HEK293 (cell line): ENCODE results near the gene LHFPL6.
A peak's percentile ranks its signal among the peaks of the same experiment; 100 is the strongest.

ENCODE experiments used
- CTCF ChIA-PET: fragments of 350-600 bp; formaldehyde crosslinking; extraction: SDS; loops from one replicate; lab custom pipeline; 2021; ENCODE audit warnings: antibody characterized with exemption; lab: Yijun Ruan, JAX
- POLR2A ChIA-PET: fragments of 300-600 bp; formaldehyde crosslinking; extraction: SDS; loops from one replicate; lab custom pipeline; 2020; ENCODE audit warnings: antibody characterized with exemption, inconsistent platforms; lab: Yijun Ruan, JAX
- H3K27ac ChIP-seq: fragments of 200-500 bp; sonication (Bioruptor generic); 2 replicates; pipeline ENCODE4 v1.5.1; 2014; ENCODE audit warnings: low read depth, low read length, control low read depth, inconsistent platforms; ENCODE audit errors: extremely low read depth
- H3K36me3 ChIP-seq, 2 experiments: fragments of 200-500 bp in 1 of 2; sonication (Bioruptor generic) in 1 of 2; 1 replicate in 1 of 2; 2 replicates in 1 of 2; pipeline ENCODE4 v1.5.1; 2014 to 2017; ENCODE audit warnings: inconsistent platforms in 2 of 2, low read length in 2 of 2; ENCODE audit not compliant: control insufficient read depth in 2 of 2, insufficient read depth in 1 of 2
- H3K4me1 ChIP-seq: fragments of 200-500 bp; sonication (Bioruptor generic); 2 replicates; pipeline ENCODE4 v1.5.1; 2014; ENCODE audit warnings: mild to moderate bottlenecking, low read length, inconsistent platforms; ENCODE audit not compliant: control insufficient read depth, insufficient read depth
- H3K4me3 ChIP-seq: 2 replicates; pipeline ENCODE4 v1.5.1; 2011; ENCODE audit warnings: low read depth, mild to moderate bottlenecking, control low read depth, low read length, moderate library complexity
- H3K9me3 ChIP-seq: fragments of 200-500 bp; sonication (Bioruptor generic); 2 replicates; pipeline ENCODE4 v1.5.1; 2014; ENCODE audit warnings: low read depth, low read length, inconsistent platforms; ENCODE audit not compliant: control insufficient read depth, insufficient read depth
- FEZF1 ChIP-seq: fragments of 450-650 bp; formaldehyde crosslinking; IDR thresholded peaks from 2 replicates; pipeline ENCODE4 v1.5.1; 2016; ENCODE audit warnings: missing biosample characterization, missing genetic modification characterization
- GLI2 ChIP-seq: fragments of 450-650 bp; formaldehyde crosslinking; IDR thresholded peaks from 2 replicates; pipeline ENCODE4; 2017; ENCODE audit warnings: missing biosample characterization, missing genetic modification characterization, low read depth, borderline replicate concordance
- HOXC10 ChIP-seq: sonication (generic); formaldehyde crosslinking; IDR thresholded peaks from 2 replicates; pipeline ENCODE4 v1.8.1; 2023; ENCODE audit warnings: mild to moderate bottlenecking, missing genetic modification reagents
- PRDM6 ChIP-seq: fragments of 450-650 bp; formaldehyde crosslinking; IDR thresholded peaks from 2 replicates; pipeline ENCODE4 v1.5.1; 2017; ENCODE audit warnings: missing biosample characterization, missing genetic modification characterization
- YY2 ChIP-seq: fragments of 450-650 bp; formaldehyde crosslinking; IDR thresholded peaks from 2 replicates; pipeline ENCODE4 v1.5.1; 2016; ENCODE audit warnings: missing biosample characterization, missing genetic modification characterization
- ZNF10 ChIP-seq: fragments of 450-650 bp; formaldehyde crosslinking; IDR thresholded peaks from 2 replicates; pipeline ENCODE4 v1.5.1; 2017; ENCODE audit warnings: missing biosample characterization, missing genetic modification characterization
- ZNF133 ChIP-seq: fragments of 450-650 bp; formaldehyde crosslinking; IDR thresholded peaks from 2 replicates; pipeline ENCODE4 v1.5.1; 2016; ENCODE audit warnings: missing biosample characterization, missing genetic modification characterization
- ZNF140 ChIP-seq: fragments of 450-650 bp; formaldehyde crosslinking; IDR thresholded peaks from 2 replicates; pipeline ENCODE4 v1.5.1; 2016; ENCODE audit warnings: missing biosample characterization, missing genetic modification characterization
- ZNF214 ChIP-seq: fragments of 450-650 bp; formaldehyde crosslinking; IDR thresholded peaks from 2 replicates; pipeline ENCODE4 v1.5.1; 2017; ENCODE audit warnings: missing biosample characterization, mild to moderate bottlenecking, missing genetic modification characterization, borderline replicate concordance
- ZNF292 ChIP-seq: fragments of 450-650 bp; formaldehyde crosslinking; IDR thresholded peaks from 2 replicates; pipeline ENCODE4 v1.5.1; 2016; ENCODE audit warnings: low read depth, missing biosample characterization, missing genetic modification characterization, borderline replicate concordance
- ZNF324 ChIP-seq: fragments of 450-650 bp; formaldehyde crosslinking; IDR thresholded peaks from 2 replicates; pipeline ENCODE4 v1.5.1; 2016; ENCODE audit warnings: missing biosample characterization, missing genetic modification characterization
- ZNF366 ChIP-seq: fragments of 450-650 bp; formaldehyde crosslinking; conservative IDR thresholded peaks from 2 replicates; pipeline ENCODE4 v1.5.1; 2016; ENCODE audit warnings: missing biosample characterization, missing genetic modification characterization
- ZNF416 ChIP-seq: fragments of 450-650 bp; formaldehyde crosslinking; IDR thresholded peaks from 2 replicates; pipeline ENCODE4 v1.5.1; 2016; ENCODE audit warnings: missing biosample characterization, missing genetic modification characterization
- ZNF501 ChIP-seq: fragments of 450-650 bp; formaldehyde crosslinking; IDR thresholded peaks from 2 replicates; pipeline ENCODE4 v1.5.1; 2016; ENCODE audit warnings: missing biosample characterization, missing genetic modification characterization
- ZNF600 ChIP-seq: fragments of 450-650 bp; formaldehyde crosslinking; IDR thresholded peaks from 2 replicates; pipeline ENCODE4 v1.5.1; 2016; ENCODE audit warnings: missing biosample characterization, missing genetic modification characterization
- ZNF610 ChIP-seq: fragments of 450-650 bp; formaldehyde crosslinking; IDR thresholded peaks from 2 replicates; pipeline ENCODE4 v1.5.1; 2016; ENCODE audit warnings: missing biosample characterization, missing genetic modification characterization, borderline replicate concordance
- ZNF707 ChIP-seq: fragments of 450-650 bp; formaldehyde crosslinking; IDR thresholded peaks from 2 replicates; pipeline ENCODE4 v1.5.1; 2016; ENCODE audit warnings: missing biosample characterization, missing genetic modification characterization
- ZNF843 ChIP-seq: fragments of 450-650 bp; formaldehyde crosslinking; IDR thresholded peaks from 2 replicates; pipeline ENCODE4 v1.5.1; 2016; ENCODE audit warnings: missing biosample characterization, missing genetic modification characterization
- TF ChIP-seq, protein P1 (sequence below): fragments of 450-650 bp; formaldehyde crosslinking; IDR thresholded peaks from 2 replicates; pipeline ENCODE4 v1.5.1; 2016; ENCODE audit warnings: missing biosample characterization, missing genetic modification characterization
- TF ChIP-seq, protein P2 (sequence below): fragments of 450-650 bp; formaldehyde crosslinking; IDR thresholded peaks from 2 replicates; pipeline ENCODE4 v1.5.1; 2016; ENCODE audit warnings: missing biosample characterization, missing genetic modification characterization
- TF ChIP-seq, protein P3 (sequence below): fragments of 450-650 bp; formaldehyde crosslinking; IDR thresholded peaks from 2 replicates; pipeline ENCODE4 v1.5.1; 2016; ENCODE audit warnings: missing biosample characterization, missing genetic modification characterization
- TF ChIP-seq, protein P4 (sequence below): fragments of 450-650 bp; formaldehyde crosslinking; IDR thresholded peaks from 2 replicates; pipeline ENCODE4 v1.5.0; 2017; ENCODE audit warnings: missing biosample characterization, missing genetic modification characterization, borderline replicate concordance
- TF ChIP-seq, protein P5 (sequence below): fragments of 450-650 bp; formaldehyde crosslinking; IDR thresholded peaks from 2 replicates; pipeline ENCODE4 v1.5.1; 2016; ENCODE audit warnings: missing biosample characterization, missing genetic modification characterization

LHFPL6 gene

GRCh38 chr13:39394796-39395678 is 208.0 kb downstream of the LHFPL6 start (continued):
- TF ChIP-seq, protein P1, sequence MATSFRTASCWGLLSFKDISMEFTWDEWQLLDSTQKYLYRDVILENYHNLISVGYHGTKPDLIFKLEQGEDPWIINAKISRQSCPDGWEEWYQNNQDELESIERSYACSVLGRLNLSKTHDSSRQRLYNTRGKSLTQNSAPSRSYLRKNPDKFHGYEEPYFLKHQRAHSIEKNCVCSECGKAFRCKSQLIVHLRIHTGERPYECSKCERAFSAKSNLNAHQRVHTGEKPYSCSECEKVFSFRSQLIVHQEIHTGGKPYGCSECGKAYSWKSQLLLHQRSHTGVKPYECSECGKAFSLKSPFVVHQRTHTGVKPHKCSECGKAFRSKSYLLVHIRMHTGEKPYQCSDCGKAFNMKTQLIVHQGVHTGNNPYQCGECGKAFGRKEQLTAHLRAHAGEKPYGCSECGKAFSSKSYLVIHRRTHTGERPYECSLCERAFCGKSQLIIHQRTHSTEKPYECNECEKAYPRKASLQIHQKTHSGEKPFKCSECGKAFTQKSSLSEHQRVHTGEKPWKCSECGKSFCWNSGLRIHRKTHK: no peak
- peak; percentile 83 for TF ChIP-seq PRDM6 (tag by site-specific recombination)
- TF ChIP-seq FEZF1: peak; percentile 67
- TF ChIP-seq, protein P2, sequence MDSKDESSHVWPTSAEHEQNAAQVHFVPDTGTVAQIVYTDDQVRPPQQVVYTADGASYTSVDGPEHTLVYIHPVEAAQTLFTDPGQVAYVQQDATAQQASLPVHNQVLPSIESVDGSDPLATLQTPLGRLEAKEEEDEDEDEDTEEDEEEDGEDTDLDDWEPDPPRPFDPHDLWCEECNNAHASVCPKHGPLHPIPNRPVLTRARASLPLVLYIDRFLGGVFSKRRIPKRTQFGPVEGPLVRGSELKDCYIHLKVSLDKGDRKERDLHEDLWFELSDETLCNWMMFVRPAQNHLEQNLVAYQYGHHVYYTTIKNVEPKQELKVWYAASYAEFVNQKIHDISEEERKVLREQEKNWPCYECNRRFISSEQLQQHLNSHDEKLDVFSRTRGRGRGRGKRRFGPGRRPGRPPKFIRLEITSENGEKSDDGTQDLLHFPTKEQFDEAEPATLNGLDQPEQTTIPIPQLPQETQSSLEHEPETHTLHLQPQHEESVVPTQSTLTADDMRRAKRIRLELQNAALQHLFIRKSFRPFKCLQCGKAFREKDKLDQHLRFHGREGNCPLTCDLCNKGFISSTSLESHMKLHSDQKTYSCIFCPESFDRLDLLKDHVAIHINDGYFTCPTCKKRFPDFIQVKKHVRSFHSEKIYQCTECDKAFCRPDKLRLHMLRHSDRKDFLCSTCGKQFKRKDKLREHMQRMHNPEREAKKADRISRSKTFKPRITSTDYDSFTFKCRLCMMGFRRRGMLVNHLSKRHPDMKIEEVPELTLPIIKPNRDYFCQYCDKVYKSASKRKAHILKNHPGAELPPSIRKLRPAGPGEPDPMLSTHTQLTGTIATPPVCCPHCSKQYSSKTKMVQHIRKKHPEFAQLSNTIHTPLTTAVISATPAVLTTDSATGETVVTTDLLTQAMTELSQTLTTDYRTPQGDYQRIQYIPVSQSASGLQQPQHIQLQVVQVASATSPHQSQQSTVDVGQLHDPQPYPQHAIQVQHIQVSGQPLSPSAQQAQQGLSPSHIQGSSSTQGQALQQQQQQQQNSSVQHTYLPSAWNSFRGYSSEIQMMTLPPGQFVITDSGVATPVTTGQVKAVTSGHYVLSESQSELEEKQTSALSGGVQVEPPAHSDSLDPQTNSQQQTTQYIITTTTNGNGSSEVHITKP (tag by site-specific recombination): peak; percentile 22; the same call in 1 of the 2 replicates
- 0 out of 2 replicates have a peak, but pooled peaks have one; percentile 41 for TF ChIP-seq ZNF600
- no peak for TF ChIP-seq ZNF324 (tag by site-specific recombination)
- no peak for TF ChIP-seq ZNF214 (tag by site-specific recombination)

DNA sequence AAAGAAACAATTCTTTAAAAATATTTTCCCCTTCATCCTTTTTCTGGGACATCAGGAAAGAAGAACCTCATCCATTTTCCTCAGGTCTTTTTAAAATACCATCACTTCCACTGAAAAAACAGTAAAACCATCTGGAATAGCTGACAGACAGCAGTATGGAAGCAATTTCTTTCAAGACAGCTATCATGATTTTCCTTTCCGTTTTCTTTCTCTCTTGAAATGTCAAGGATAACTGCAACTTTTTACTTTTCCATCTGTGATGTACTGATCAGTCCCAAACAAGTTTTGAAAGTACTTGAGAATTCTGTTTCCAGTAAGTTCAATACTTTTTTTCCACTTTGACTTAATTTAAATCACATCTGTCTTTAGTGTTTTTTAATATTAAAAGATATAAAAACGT is 211.2 kb downstream of the LHFPL6 start:
- H3K36me3 ChIP-seq: no peaks in the 10 kb centered on the region
- no peak overlapping the region for H3K4me3 ChIP-seq
- CTCF ChIA-PET: interaction anchor here (1.6 kb wide), 1 partner anchor 23 kb away, joined by 7 read pairs; no protein-coding TSS in a partner anchor
- H3K4me1 ChIP-seq: peaks cover 4% of the 10 kb centered on the region
- TF ChIP-seq ZNF140 (tag by site-specific recombination) (no peak), YY2 (no peak), ZNF610 (no peak), ZNF707 (tag by site-specific recombination) (no peak), ZNF501 (no peak), HOXC10 (no peak), ZNF10 (no peak), ZNF843 (tag by site-specific recombination) (no peak), FEZF1 (no peak), ZNF366 (no peak), ZNF133 (no peak), ZNF292 (tag by site-specific recombination) (no peak), ZNF416 (tag by site-specific recombination) (no peak), GLI2 (tag by site-specific recombination) (no peak)
- TF ChIP-seq, protein P3, sequence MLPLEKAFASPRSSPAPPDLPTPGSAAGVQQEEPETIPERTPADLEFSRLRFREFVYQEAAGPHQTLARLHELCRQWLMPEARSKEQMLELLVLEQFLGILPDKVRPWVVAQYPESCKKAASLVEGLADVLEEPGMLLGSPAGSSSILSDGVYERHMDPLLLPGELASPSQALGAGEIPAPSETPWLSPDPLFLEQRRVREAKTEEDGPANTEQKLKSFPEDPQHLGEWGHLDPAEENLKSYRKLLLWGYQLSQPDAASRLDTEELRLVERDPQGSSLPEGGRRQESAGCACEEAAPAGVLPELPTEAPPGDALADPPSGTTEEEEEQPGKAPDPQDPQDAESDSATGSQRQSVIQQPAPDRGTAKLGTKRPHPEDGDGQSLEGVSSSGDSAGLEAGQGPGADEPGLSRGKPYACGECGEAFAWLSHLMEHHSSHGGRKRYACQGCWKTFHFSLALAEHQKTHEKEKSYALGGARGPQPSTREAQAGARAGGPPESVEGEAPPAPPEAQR (tag by site-specific recombination): no peak
- TF ChIP-seq, protein P4, sequence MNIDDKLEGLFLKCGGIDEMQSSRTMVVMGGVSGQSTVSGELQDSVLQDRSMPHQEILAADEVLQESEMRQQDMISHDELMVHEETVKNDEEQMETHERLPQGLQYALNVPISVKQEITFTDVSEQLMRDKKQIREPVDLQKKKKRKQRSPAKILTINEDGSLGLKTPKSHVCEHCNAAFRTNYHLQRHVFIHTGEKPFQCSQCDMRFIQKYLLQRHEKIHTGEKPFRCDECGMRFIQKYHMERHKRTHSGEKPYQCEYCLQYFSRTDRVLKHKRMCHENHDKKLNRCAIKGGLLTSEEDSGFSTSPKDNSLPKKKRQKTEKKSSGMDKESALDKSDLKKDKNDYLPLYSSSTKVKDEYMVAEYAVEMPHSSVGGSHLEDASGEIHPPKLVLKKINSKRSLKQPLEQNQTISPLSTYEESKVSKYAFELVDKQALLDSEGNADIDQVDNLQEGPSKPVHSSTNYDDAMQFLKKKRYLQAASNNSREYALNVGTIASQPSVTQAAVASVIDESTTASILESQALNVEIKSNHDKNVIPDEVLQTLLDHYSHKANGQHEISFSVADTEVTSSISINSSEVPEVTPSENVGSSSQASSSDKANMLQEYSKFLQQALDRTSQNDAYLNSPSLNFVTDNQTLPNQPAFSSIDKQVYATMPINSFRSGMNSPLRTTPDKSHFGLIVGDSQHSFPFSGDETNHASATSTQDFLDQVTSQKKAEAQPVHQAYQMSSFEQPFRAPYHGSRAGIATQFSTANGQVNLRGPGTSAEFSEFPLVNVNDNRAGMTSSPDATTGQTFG (tag by site-specific recombination): no peak
- TF ChIP-seq, protein P5, sequence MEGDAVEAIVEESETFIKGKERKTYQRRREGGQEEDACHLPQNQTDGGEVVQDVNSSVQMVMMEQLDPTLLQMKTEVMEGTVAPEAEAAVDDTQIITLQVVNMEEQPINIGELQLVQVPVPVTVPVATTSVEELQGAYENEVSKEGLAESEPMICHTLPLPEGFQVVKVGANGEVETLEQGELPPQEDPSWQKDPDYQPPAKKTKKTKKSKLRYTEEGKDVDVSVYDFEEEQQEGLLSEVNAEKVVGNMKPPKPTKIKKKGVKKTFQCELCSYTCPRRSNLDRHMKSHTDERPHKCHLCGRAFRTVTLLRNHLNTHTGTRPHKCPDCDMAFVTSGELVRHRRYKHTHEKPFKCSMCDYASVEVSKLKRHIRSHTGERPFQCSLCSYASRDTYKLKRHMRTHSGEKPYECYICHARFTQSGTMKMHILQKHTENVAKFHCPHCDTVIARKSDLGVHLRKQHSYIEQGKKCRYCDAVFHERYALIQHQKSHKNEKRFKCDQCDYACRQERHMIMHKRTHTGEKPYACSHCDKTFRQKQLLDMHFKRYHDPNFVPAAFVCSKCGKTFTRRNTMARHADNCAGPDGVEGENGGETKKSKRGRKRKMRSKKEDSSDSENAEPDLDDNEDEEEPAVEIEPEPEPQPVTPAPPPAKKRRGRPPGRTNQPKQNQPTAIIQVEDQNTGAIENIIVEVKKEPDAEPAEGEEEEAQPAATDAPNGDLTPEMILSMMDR (tag by site-specific recombination): no peak
- TF ChIP-seq, all 188 proteins: peak for 0
- Histone ChIP-seq H3K27ac (no peak overlapping the region), H3K9me3 (no peaks in the 10 kb centered on the region)
- POLR2A ChIA-PET: no interaction called here
